Progenitor cell of endocrine pancreas (in vitro differentiated cells): ENCODE measurements around the gene KRTAP5-5. TPM values are rescaled to one million over a fixed set of nuclear protein-coding genes. Genes with fewer than 3 reads are reported as not detected.
"Not testable (repeated sequence)": the region's sequence is repeated elsewhere in the genome, so short reads cannot be mapped to it uniquely, and the experiment has no call there.

ENCODE experiments used
- DNase-seq: peaks from one replicate; pipeline ENCODE4 v3.0.0; 2021; ENCODE audit warnings: low spot score; ENCODE audit not compliant: unreplicated experiment
- H3K27ac Mint-ChIP-seq: 2 replicates; pipeline ENCODE4 v1.8.0; 2021; ENCODE audit warnings: mild to moderate bottlenecking, moderate library complexity, mixed read lengths
- H3K27me3 Mint-ChIP-seq: 2 replicates; pipeline ENCODE4 v1.8.0; 2021; ENCODE audit warnings: mixed read lengths
- H3K36me3 Mint-ChIP-seq: 2 replicates; pipeline ENCODE4 v1.8.0; 2022; ENCODE audit warnings: mixed read lengths; ENCODE audit not compliant: insufficient read depth
- H3K4me1 Mint-ChIP-seq: 2 replicates; pipeline ENCODE4 v1.8.0; 2021; ENCODE audit warnings: low read depth, mixed read lengths
- H3K4me3 Mint-ChIP-seq: 2 replicates; pipeline ENCODE4 v1.8.0; 2021; ENCODE audit warnings: low read depth, mild to moderate bottlenecking, moderate library complexity, mixed read lengths
- H3K9me3 Mint-ChIP-seq: 2 replicates; pipeline ENCODE4 v1.8.0; 2021; ENCODE audit warnings: low read depth, mixed read lengths
- total RNA-seq: library from RNA; stranded (reverse); gene quantifications from 2 replicates; pipeline ENCODE4 v1.2.1, GENCODE V29; 2021
- TF ChIP-seq, protein P1 (sequence below): fragments of 200-600 bp; sonication (generic); IDR thresholded peaks from one replicate; pipeline ENCODE4 v1.5.0; 2021; ENCODE audit warnings: antibody characterized with exemption, mild to moderate bottlenecking; ENCODE audit not compliant: unreplicated experiment

KRTAP5-5 gene
- total RNA-seq, 1 donor from 2014 or later, result not detected

DNA sequence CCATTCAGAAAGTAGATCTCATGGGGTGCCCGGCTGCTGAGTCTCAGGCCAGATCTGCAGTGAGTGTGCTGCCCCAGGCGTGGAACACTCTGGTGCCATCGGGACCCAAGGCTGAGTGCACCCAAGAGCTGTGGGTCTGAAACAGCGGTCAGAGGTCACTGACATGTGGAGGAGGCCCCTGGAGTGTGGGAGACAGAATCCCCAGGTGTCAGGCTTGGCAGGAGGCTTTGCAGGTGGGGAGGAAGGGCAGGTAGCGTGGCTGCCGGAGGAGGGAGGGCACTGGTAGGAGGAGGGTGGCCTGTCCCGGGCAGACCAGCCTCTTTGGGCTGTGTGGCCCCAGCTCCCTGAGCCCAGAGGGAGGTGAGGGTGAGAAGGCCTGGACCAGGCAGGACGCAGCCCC lies 35.7 kb downstream of the KRTAP5-5 start:
- DNase-seq, result no peak
- no peaks in the 10 kb centered on the region for H3K36me3 Mint-ChIP-seq
- H3K27ac Mint-ChIP-seq, result no peak overlapping the region
- peaks cover 26% of the 10 kb centered on the region for H3K4me1 Mint-ChIP-seq
- TF ChIP-seq, protein P1, sequence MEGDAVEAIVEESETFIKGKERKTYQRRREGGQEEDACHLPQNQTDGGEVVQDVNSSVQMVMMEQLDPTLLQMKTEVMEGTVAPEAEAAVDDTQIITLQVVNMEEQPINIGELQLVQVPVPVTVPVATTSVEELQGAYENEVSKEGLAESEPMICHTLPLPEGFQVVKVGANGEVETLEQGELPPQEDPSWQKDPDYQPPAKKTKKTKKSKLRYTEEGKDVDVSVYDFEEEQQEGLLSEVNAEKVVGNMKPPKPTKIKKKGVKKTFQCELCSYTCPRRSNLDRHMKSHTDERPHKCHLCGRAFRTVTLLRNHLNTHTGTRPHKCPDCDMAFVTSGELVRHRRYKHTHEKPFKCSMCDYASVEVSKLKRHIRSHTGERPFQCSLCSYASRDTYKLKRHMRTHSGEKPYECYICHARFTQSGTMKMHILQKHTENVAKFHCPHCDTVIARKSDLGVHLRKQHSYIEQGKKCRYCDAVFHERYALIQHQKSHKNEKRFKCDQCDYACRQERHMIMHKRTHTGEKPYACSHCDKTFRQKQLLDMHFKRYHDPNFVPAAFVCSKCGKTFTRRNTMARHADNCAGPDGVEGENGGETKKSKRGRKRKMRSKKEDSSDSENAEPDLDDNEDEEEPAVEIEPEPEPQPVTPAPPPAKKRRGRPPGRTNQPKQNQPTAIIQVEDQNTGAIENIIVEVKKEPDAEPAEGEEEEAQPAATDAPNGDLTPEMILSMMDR, result no peak
- no peaks in the 10 kb centered on the region for H3K9me3 Mint-ChIP-seq
- no peak overlapping the region for H3K4me3 Mint-ChIP-seq
- H3K27me3 Mint-ChIP-seq, result no peaks in the 10 kb centered on the region

DNA sequence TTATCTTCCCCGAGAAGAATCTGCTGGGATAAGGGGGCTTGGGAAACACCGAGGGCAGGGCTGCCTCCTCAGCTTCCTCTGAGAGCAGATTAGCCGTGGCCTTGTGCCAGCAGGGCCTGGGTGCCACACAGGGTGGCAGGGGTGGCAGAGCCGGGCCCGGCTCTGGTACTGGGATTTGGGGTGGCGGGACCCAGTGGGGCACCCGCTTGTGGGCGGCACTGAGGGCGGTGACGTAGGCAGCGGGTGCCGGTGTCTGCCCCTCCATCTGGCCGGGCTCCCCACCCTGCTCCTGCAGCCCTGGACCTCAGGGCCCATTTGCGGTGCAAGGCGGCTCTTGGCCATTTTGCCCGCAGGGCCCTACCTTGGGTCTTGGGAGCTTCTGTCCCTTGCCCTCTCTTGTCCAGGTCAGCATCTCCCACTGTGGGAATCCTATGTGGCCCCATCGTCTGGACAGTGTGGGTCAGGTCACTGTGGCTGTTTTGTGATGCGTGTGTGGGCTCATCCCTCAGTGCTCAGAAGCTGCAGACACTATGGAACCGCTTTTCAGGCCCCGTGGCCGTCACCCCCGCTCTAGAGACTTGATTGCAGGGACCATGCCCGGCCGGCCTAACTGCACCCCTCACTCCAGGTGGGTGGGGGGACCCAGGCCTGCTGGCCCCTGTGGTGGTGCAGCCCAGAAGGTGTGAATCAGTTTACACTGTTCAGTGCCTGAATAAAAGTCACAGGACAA lies 37.7 kb downstream of the KRTAP5-5 start:
- TF ChIP-seq, protein P1, result no peak
- H3K4me3 Mint-ChIP-seq, result no peak overlapping the region
- H3K27me3 Mint-ChIP-seq, result no peaks in the 10 kb centered on the region
- no peaks in the 10 kb centered on the region for H3K36me3 Mint-ChIP-seq
- DNase-seq, result no peak
- H3K4me1 Mint-ChIP-seq, result peaks cover 18% of the 10 kb centered on the region
- H3K9me3 Mint-ChIP-seq, result no peaks in the 10 kb centered on the region
- no peak overlapping the region for H3K27ac Mint-ChIP-seq

DNA sequence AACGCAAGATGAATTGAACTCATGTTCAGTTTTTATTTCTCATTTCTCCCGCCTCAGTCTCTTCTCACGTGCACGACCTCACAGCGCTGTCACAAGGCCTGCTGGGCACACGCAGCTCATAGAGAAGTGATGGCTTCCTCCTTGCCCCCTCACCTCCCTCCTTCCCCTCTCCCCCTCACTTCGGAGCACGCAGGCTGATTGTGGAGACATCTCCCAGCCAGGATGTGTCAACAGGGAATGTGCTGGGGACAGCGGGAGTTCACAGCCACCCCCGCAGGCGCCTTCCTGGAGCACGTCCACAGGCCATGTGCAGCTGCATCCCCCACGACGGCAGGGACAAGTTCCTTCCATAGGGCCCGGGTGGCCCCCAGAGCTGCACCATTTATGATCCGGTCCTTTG lies 38.3 kb downstream of the KRTAP5-5 start:
- DNase-seq, result no peak
- Mint-ChIP-seq H3K27me3 (no peaks in the 10 kb centered on the region), H3K27ac (peak overlapping the region; percentile 35), H3K36me3 (peaks cover 2% of the 10 kb centered on the region), H3K4me1 (peaks cover 22% of the 10 kb centered on the region), H3K9me3 (no peaks in the 10 kb centered on the region), H3K4me3 (no peak overlapping the region)
- TF ChIP-seq, protein P1, result no peak

- Mint-ChIP-seq H3K27me3 (no peaks in the 10 kb centered on the region), H3K27ac (no peak overlapping the region), H3K4me3 (no peak overlapping the region), H3K4me1 (peaks cover 33% of the 10 kb centered on the region), H3K36me3 (peaks cover 2% of the 10 kb centered on the region), H3K9me3 (no peaks in the 10 kb centered on the region)
- DNase-seq, result no peak
- TF ChIP-seq, protein P1, result no peak
Observed at GRCh38 chr11:1668911-1669473, 39.4 kb downstream of the KRTAP5-5 start.

DNA sequence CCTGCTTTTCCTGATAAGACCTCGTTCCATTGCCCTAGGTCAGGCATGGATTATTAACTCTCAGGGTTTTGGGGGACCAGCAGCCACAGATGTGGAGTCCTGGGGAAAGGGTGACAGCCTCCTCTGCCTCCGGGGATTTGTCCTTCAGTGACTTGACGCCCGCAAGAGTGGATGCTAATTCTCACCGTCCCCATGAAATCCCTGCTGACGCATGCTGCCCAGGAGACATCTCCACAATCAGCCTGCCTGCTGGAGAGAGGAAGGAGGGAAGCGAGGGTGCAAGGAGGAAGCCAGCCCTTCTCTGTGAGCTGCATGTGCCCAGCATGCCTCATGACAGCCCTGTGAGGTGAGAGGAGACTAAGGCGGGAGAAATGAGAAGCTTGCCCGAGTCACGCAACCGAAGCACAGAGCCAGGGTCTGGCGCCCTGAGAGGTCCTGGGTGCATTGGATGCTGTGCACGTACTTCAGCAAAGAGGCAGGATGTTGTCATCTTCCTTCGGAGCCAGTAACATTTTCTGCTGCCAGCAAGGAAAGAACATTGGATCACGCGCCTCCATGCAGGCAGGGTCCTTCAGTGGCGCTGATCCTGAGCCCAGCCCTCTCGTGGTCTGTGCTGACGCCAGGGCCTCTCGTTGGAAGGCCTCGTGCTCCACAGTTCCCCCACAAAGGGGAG lies 40.1 kb downstream of the KRTAP5-5 start:
- H3K4me1 Mint-ChIP-seq, result peaks cover 40% of the 10 kb centered on the region
- DNase-seq, result no peak
- H3K27ac Mint-ChIP-seq, result no peak overlapping the region
- H3K36me3 Mint-ChIP-seq, result peaks cover 2% of the 10 kb centered on the region
- H3K27me3 Mint-ChIP-seq, result no peaks in the 10 kb centered on the region
- no peaks in the 10 kb centered on the region for H3K9me3 Mint-ChIP-seq
- no peak overlapping the region for H3K4me3 Mint-ChIP-seq
- TF ChIP-seq, protein P1, result no peak

- DNase-seq, H3K27me3 Mint-ChIP-seq: not testable (repeated sequence)
Observed at GRCh38 chr11:1670457-1670856, 40.9 kb downstream of the KRTAP5-5 start.

More at GRCh38 chr11:1670457-1670856, 40.9 kb downstream of the KRTAP5-5 start:
- not testable (repeated sequence) for H3K4me3 Mint-ChIP-seq, H3K9me3 Mint-ChIP-seq, H3K36me3 Mint-ChIP-seq, H3K27ac Mint-ChIP-seq
- peaks cover 44% of the 10 kb centered on the region for H3K4me1 Mint-ChIP-seq
